NT2/D1 (cell line): ENCODE results near the gene ZEB2.

Experiments
- DNase-seq: peaks from one replicate; pipeline ENCODE4 v3.0.0-alpha.2; 2011; ENCODE audit warnings: low read depth, low spot score
- H3K27me3 ChIP-seq: 2 replicates; pipeline ENCODE4 v1.6.0; 2011; ENCODE audit warnings: mild to moderate bottlenecking; ENCODE audit not compliant: insufficient read length, insufficient read depth
- H3K36me3 ChIP-seq: 2 replicates; pipeline ENCODE4 v1.6.1; 2011; ENCODE audit warnings: mild to moderate bottlenecking, low read length, mixed read lengths; ENCODE audit not compliant: insufficient read depth, insufficient read length
- H3K4me1 ChIP-seq: 2 replicates; pipeline ENCODE4 v1.5.1; 2011; ENCODE audit not compliant: insufficient read depth, insufficient read length
- H3K4me3 ChIP-seq: 2 replicates; pipeline ENCODE4 v1.5.1; 2011; ENCODE audit warnings: low read depth; ENCODE audit not compliant: insufficient read length
- H3K9ac ChIP-seq: 2 replicates; pipeline ENCODE4 v1.6.0; 2011; ENCODE audit warnings: low read depth; ENCODE audit not compliant: insufficient read length
- H3K9me3 ChIP-seq: 2 replicates; pipeline ENCODE4 v1.5.1; 2011; ENCODE audit warnings: mild to moderate bottlenecking, low read length; ENCODE audit not compliant: insufficient read depth
- SUZ12 ChIP-seq: IDR thresholded peaks from 2 replicates; pipeline ENCODE4 v1.6.1; 2011; ENCODE audit not compliant: insufficient read length, insufficient read depth; ENCODE audit errors: extremely low read depth
- YY1 ChIP-seq: IDR thresholded peaks from 2 replicates; pipeline ENCODE4 v1.6.1; 2011; ENCODE audit not compliant: insufficient read length, insufficient read depth
- ZNF274 ChIP-seq: IDR thresholded peaks from 2 replicates; pipeline ENCODE4 v1.6.1; 2011; ENCODE audit warnings: mild to moderate bottlenecking, low read depth, low read length

Gene ZEB2

DNA sequence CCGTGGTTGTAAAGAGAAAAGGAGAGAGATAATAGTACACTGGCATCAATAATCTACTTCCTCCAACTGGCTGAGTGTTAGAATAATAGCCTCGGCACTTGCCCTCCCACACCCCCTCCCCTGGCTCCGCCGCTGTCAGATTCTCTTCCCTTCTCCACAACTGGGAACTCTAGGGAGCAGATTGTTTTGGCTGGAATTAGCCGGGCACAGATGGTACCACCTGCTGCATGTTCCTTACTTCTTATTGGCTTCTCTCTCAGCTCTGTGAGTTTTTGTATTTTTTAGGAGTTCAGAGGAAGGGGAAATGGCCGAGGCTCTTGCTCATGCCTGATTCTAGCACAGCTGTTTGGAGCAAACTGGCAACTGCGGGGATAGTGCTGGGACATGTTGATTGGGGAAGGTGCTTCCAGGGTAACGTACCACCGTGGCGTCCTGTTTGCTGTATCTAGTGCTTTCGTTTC, 140.0 kb downstream of the ZEB2 start:
- Histone ChIP-seq H3K4me3 (no peak overlapping the region), H3K4me1 (no peaks in the 10 kb centered on the region), H3K9ac (no peak overlapping the region), H3K27me3 (no peaks in the 10 kb centered on the region), H3K36me3 (no peaks in the 10 kb centered on the region), H3K9me3 (no peaks in the 10 kb centered on the region)
- no peak for DNase-seq
- TF ChIP-seq SUZ12: no peak
- no peak for TF ChIP-seq ZNF274
- no peak for TF ChIP-seq YY1

DNA sequence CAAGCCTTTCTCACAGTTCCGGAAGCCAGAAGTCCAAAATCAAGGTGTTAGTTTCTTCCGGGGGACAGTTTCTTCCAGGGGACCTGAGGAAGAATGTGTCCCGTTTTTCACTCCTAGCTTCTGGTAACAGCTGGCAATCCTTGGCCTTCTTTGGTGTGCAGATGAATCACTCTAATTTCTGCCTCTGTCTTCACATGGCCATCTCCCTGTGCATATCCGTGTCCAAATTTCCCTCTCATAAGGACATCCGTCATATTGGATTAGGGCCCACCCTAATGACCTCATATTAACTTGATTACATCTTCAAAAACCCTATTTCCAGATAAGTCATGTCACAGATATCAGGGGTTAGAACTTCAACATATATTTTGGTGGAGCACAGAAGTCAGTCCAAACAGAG, 141.4 kb downstream of the ZEB2 start:
- TF ChIP-seq YY1 (no peak), ZNF274 (no peak), SUZ12 (no peak)
- H3K4me3 ChIP-seq: no peak overlapping the region
- H3K9ac ChIP-seq: no peak overlapping the region
- no peaks in the 10 kb centered on the region for H3K4me1 ChIP-seq
- no peaks in the 10 kb centered on the region for H3K27me3 ChIP-seq
- DNase-seq: no peak
- no peaks in the 10 kb centered on the region for H3K36me3 ChIP-seq
- H3K9me3 ChIP-seq: no peaks in the 10 kb centered on the region

DNA sequence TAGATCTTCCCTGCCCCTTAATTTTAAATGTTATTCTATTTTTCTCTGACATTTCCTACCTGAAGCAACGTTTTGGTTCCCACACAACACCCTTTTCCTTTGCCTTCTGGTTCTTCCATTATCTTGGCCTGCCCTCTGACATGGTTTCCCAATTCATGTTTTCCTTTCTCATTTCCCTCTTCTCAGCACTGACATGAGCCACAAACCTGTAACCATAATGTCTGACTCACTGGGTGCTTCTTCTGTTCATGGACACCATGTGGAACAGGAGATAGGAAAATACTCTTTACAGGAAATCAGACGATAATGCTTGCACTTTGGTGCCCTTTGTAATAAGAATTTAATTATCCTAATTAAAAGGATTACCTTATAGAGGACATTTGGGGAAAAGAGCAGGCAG, 142.0 kb downstream of the ZEB2 start:
- TF ChIP-seq SUZ12 (no peak), YY1 (no peak), ZNF274 (no peak)
- no peaks in the 10 kb centered on the region for H3K36me3 ChIP-seq
- H3K4me1 ChIP-seq: no peaks in the 10 kb centered on the region
- no peak overlapping the region for H3K9ac ChIP-seq
- DNase-seq: no peak
- no peaks in the 10 kb centered on the region for H3K9me3 ChIP-seq
- no peaks in the 10 kb centered on the region for H3K27me3 ChIP-seq
- H3K4me3 ChIP-seq: no peak overlapping the region

DNA sequence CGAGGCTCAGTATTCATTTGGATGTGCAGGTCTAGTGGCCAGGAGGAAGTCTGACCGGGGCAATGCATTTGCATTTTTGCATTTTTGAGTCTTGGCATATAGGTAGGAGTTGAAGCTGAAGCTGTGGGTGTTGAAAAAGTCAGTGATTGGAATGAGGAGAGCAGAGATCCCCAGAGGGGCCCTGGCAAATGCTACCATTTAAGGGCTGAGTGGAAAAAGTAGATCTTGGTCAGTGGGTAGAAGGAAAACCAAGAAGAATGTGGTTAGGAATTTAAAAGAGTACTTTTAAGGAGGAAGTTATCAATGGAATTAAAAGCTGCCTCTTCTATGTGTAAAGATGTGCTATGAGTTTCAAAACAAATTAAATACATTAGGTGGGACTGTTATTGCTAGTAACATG, 143.0 kb downstream of the ZEB2 start:
- Histone ChIP-seq H3K36me3 (no peaks in the 10 kb centered on the region), H3K4me1 (no peaks in the 10 kb centered on the region), H3K27me3 (no peaks in the 10 kb centered on the region), H3K9ac (no peak overlapping the region), H3K4me3 (no peak overlapping the region), H3K9me3 (no peaks in the 10 kb centered on the region)
- no peak for DNase-seq
- TF ChIP-seq YY1 (no peak), SUZ12 (no peak), ZNF274 (no peak)

DNA sequence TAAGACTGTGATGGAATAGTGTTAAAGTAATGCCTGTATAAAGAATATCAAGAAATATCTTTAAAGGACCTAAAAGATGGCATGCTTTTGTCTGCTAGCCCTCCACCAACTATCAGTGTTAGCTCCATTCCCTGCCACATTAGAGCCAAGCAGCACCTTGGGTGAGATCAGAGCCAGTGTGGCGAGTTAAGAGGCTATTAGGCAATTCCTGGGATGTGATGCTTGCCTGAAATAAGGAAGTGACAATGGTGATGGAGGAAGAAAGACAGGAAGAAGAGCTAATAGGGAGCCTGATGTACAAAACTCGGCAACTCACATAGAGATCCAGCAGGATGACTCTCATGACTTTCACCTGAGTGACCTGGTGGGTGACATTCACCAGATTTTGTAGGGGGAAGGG, 143.5 kb downstream of the ZEB2 start:
- no peaks in the 10 kb centered on the region for H3K4me1 ChIP-seq

DNA sequence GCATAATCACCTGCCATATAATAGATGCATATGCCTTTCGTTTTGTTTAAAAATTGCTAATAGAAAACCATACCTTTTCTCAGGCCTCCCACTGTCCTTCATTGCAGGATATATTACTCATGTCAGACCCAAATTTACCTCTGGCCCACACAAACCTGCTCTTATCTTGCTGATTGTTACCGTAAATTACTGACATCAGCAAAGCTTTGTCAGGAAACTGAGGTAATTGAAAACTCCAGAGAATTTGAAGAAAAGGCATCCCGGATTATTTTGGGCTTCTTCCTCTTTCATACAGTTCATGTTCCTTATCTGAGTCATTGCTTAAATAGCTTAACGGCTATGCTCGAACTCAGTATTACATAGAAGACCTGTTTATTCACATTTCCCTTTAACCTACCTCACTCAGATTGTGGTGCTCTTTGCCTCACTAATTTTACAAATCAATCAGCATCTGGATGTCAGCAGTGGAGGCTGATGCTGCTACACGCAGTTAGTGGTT, 145.7 kb downstream of the ZEB2 start:
- H3K4me3 ChIP-seq: no peak overlapping the region
- no peak overlapping the region for H3K9ac ChIP-seq
- H3K4me1 ChIP-seq: no peaks in the 10 kb centered on the region
- H3K27me3 ChIP-seq: no peaks in the 10 kb centered on the region
- no peak for DNase-seq
- H3K36me3 ChIP-seq: no peaks in the 10 kb centered on the region
- no peaks in the 10 kb centered on the region for H3K9me3 ChIP-seq
- TF ChIP-seq ZNF274 (no peak), YY1 (no peak), SUZ12 (no peak)

More for the DNA sequence above, 143.5 kb downstream of the ZEB2 start:
- TF ChIP-seq SUZ12 (no peak), YY1 (no peak), ZNF274 (no peak)
- Histone ChIP-seq H3K36me3 (no peaks in the 10 kb centered on the region), H3K9ac (no peak overlapping the region), H3K9me3 (no peaks in the 10 kb centered on the region), H3K27me3 (no peaks in the 10 kb centered on the region), H3K4me3 (no peak overlapping the region)
- no peak for DNase-seq

DNA sequence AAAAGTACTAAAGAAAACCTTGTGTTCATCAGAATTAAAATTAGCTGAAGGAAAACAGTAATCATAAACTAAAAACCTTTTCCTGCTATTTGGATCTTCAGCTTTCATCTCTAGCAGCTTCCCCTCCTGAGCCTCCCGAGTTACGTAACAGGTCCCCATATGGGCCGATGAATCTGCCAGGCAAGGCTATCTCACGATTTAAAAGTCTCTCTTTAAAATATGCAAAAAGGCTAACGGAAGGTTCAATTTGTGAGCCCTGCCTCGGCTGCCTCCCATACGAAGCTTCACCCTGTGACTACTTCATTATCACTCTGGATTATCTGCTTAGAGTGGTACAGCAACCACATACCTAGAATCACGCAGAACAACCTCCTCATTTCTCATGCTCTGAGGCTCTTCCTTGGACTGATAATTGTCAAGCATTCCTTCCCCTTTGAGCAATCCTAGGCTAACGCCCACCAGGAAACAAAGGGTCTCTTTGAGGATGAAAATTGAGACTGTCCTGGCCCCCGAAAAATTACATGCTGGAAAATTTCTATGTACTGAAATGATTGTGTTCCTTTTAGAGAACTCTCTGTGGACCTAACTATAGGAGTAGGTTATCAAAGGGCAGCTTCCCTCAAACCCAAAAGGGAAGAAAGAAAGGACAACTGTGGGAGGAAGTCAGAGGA, 147.4 kb downstream of the ZEB2 start:
- no peaks in the 10 kb centered on the region for H3K27me3 ChIP-seq
- no peak for TF ChIP-seq YY1
- no peak for TF ChIP-seq SUZ12
- TF ChIP-seq ZNF274: no peak
- no peak overlapping the region for H3K9ac ChIP-seq
- no peaks in the 10 kb centered on the region for H3K9me3 ChIP-seq
- H3K36me3 ChIP-seq: no peaks in the 10 kb centered on the region
- DNase-seq: no peak
- H3K4me3 ChIP-seq: no peak overlapping the region
- H3K4me1 ChIP-seq: no peaks in the 10 kb centered on the region

DNA sequence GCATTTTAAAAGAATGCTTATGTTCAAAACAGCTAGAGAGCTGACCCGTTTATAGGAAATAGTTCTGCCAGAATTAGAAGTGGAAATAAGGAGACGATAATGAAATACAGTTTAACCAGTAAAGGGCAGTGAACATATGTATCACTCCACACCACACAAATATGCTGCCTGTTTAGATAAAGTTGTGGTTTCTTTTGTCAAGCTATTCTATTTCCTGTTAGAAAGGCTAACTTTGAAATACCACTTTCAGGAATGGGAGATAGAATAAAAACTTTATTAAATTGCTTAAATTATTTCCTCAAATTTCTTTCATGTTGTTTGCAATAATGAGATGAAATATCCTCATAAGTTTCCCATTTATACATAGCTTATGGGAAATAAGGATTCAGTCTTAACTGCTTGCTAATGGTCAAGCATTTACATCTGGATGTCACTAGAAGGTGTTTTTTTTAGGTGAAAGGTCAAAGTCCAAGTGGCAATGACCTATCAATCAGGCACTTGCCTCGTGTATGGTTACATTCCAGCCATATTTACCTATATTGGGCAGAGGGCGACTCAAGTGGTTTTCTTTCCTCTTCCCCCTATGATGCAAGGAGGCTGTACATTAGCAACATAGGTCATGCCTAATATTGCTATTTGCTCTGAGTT, 148.9 kb downstream of the ZEB2 start:
- Histone ChIP-seq H3K36me3 (no peaks in the 10 kb centered on the region), H3K4me3 (no peak overlapping the region), H3K9me3 (no peaks in the 10 kb centered on the region), H3K27me3 (no peaks in the 10 kb centered on the region), H3K4me1 (no peaks in the 10 kb centered on the region), H3K9ac (no peak overlapping the region)
- DNase-seq: no peak
- TF ChIP-seq ZNF274: no peak
- no peak for TF ChIP-seq YY1
- no peak for TF ChIP-seq SUZ12
